GM18870 (cell line): Measurements from ENCODE around the gene FBXW7.

Experiments used
- ATAC-seq: cut with Tn5 transposase; IDR thresholded peaks from one replicate; pipeline ENCODE4 v1.9.1; 2021; ENCODE audit warnings: moderate library complexity; ENCODE audit not compliant: unreplicated experiment

The FBXW7 gene

DNA sequence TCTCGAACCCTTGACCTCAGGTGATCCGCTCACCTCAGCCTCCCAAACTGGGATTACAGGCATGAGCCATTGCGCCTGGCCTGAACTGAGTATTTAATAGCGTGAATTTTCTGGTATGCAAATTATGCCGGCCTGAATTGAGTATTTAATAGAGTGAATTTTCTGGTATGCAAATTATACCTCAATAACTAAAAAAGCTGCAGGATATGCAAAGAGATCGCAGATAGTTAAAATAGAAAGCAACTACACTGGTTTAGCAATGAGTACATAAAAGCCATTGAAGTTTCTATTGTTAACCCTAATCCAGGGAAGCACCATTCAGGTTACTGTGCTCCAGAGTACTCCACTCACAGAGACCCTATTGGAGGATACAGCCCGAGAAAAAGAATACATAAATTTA lies 22.8 kb downstream of the FBXW7 start:
- ATAC-seq, result no peak

DNA sequence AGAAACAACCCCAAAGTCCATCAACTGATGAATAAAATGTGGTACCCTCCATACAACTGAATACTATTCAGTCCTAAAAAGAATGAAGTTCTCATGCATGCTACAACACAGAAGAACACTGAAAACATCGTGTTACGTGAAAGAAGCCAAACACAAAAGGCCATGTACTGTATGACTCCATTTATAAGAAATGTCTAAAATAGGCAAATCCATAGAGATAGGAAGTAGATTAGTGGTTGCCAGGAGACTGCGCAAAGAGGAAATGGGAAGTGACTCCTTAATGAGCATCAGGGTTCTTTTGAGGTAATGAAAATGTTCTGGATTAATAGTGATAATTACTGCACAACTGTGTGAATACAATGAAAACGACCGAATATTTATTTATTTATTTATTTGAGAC lies 23.4 kb downstream of the FBXW7 start:
- ATAC-seq, result no peak

DNA sequence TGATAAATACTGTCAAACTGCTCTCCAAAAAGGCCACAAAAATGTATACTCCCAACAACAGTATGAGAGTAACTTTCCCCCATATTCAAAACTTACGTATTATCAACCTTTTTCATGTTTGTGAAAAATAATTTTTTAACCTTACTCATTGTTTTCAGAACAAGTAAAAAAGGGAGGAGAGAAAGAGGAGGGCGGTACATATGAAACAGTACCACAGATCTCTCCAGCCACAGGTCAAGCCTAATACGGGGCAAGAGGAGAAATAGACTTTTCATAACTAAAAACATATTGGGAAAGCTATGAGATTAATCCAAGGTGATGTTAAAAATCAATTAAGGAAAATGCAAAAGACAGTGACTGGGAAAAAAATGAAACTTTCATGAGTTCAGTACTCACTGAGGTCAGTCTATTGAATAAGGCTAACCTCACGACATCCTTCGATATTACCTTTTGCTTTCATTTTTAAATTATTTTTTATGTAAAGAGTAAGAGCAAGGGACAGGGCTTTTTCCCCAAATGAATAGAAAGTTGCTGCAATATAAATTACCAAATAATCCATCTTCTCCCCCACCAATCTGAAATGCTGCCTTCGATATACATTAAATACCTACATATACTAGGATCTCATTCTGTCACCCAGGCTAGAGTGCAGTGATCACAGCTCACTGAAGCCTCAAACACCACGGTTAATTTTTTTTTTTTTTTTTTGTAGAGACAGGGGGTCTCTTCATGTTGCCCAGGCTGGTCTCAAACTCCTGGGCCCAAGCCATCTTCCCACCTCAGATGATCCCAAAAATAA lies 25.3 kb downstream of the FBXW7 start:
- no peak for ATAC-seq

DNA sequence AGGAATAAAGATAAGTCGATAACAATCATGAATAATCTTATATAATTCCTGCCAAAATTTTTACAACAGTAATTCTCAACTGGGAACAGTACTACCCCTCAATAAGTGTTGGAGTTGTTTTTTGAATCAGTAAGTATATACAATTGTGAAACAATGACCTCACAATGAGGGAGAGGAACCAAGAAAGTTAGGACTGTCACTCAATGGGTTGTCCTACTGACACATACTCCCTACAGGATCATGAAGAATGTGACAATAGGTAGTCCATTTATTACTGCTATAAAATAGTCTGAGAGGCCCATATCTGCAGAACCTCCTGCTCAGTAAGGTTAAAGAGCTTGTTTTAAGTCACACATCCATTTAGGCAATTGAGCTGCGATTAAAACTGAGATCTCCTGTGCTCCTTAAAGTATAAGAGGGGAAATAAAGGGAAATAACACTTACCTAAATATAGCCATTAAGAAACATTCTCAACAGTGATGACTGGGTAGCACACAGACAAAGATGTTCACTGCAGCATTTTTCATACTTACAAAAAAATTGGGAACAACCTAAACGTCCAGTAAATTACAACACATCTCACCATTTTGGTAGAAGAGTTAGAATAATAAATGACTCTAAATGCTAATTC lies 26.2 kb downstream of the FBXW7 start:
- no peak for ATAC-seq

DNA sequence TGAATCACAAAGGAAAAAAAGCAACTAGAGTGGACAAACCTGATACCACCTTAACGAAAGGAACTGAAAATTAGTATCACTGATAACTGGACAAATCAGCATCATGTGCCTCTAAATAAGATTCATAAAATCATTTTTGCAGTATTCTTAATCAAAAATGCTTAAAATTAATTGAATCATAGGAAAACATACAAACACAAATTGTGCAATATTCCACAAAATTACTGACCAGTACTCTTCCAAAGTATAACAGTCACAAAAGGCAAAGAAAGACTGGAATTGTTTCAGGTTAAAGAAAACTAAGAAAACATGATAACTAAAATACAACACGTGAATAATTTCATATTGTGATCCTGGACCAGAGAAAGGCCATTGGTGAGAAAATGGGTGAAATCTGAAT lies 27.1 kb downstream of the FBXW7 start:
- ATAC-seq, result no peak

DNA sequence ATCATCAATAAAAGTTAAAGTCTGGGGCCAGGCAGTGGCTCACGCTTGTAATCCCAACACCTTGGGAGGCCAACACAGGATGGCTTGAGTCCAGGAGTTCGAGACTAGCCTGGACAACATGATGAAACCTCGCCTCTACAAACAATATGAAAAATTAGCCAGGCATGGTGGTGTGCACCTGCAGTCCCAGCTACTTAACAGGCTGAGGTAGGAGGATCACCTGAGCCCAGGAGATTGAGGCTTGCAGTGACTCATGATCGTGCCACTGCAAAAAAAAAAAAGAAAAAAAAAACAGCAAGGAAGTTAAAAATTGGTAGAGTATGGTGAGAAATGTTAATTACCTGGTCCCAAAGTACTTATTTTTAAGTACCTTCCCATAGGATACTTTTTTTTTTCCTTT lies 27.5 kb downstream of the FBXW7 start:
- no peak for ATAC-seq

DNA sequence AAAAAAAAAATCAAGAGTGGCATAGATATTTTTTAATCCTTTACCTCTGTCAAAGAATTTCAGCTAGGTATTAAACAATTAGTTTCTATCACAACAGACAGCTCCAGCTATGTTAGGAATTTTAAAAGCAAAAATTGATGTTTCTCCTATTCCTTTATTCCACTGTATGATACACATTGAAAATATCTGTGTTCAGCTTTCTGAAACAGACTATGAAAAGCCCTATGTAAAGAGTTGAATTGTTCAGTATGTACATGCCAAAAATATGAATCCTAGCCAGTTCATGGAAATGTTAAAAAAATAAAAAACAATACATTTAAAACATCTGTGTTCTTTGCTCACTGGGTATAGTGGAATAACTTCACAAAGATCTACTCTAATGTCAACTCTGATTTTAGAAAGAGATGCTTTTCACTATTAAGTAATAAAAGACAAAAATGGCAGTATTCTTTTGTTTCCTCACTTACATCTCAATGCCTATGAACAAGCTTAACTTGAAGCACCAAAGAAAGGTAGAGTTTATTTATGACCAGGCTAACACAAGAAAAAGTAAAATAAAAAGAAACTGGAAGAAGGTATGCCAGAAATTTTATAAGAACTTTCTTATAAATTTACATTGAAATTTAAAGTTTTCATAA lies 32.1 kb downstream of the FBXW7 start:
- ATAC-seq, result no peak

DNA sequence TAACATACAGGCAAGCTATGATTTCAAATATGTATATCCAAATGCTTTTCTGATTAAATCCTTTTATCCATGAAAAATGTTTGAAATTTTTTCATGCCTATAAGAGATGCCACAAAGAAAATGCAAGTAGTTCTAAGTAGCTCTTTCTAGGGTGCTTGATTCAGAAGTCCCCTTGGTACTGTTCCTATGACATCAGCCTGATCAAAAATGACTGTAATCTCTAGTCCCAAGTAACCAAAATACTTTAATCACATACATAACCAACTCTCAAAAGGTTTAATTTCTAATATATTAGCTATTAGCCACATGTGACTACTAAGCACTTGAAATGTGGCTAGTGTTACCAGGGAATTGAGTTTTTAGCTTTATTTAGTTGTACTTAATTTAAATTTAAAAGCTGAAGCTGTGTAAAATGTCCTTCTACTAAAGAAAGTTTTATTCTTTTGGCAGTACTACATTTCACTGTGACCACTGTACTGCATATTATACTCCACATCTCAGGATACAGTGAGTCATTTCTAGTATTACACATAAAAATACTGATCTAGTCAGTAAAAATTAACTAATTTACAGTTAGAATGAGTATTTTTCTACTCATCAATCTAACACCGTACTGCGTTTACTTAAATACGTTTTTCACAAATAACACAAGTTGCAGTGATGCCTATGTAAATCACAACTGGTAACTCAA lies 33.9 kb downstream of the FBXW7 start:
- ATAC-seq, result no peak

DNA sequence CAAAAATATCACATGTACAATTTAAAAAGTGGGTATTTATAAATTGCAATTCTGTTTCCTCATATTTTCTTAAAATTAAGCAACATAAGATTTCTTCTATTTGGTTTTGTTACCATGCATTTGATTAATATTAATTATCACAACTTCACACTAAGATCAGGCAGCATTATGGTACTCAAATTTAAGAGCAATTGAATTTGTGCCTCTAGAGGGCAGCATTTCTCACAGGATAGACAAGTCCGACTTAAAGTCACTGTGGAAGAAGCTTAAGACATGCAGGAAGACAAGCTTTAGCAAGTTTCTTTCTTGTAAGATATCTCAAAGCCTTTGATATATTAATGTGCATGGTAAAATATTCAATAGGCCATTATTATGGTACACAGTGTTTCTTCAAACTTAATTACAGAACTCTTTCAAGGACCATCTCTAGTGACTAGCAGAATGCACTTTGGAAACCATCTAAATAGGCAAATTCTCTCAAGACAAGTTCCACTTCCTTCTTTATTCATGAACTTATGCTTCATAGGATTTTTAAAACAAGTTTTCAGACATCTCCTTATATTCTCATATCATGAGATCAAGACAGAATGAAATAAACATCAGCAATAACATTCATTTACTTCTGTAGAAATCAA lies 35.0 kb downstream of the FBXW7 start:
- ATAC-seq, result peak; percentile 45

DNA sequence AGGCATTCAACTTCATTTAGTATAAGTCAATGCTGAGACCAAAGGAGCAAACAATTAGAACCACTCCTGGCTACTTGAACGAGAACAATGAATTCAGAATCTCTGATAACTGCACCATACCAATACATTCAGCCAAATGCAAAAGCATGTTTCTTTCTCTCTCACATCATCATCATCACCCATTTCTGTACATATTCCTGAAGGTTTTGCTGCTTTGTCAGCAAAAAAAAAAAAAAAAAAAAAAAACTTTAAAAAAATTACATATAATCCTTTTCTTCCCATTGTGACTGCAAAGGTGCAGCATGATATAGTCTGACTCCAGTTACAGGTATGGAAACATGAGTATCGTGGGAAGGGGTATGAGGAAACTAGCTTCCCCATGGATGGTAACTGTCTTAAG lies 35.6 kb downstream of the FBXW7 start:
- ATAC-seq, result no peak

DNA sequence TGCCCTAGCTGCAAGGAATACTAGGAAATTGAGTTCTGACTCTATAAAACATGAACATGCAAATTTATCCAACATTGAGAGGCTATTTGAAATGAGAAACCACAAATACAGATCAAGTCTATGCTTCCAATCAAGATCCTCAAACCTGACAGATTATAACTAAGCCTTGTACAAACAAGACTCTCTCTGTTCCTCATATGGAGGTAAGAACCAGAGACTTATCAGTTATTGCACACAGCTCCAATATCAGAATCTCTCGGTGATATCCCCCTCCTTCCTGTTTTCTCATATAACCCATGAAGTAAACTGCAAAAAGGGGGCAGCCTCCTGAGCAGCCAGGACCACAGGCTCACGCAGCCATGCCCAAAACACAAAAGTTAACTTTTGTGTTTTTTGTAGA lies 36.5 kb downstream of the FBXW7 start:
- ATAC-seq, result no peak

DNA sequence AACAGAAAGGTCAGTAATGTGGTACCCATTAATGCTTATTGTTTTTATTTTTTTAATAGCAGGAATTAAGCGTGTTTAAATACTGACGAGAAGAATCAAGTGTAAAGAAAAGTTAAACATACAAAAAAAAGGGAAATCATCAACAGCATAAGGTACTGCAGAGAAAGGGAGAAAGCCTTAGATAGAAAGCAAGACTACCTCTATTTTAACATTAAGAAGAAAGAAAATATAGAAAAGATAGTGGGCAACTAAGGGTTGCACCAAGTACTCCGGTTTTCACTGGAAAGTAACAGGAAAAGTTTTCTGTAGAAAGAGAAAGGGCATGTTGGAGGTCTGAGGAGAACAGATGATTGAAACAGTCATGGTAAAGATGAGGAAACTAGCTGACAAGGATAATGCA lies 41.9 kb downstream of the FBXW7 start:
- ATAC-seq, result no peak

DNA sequence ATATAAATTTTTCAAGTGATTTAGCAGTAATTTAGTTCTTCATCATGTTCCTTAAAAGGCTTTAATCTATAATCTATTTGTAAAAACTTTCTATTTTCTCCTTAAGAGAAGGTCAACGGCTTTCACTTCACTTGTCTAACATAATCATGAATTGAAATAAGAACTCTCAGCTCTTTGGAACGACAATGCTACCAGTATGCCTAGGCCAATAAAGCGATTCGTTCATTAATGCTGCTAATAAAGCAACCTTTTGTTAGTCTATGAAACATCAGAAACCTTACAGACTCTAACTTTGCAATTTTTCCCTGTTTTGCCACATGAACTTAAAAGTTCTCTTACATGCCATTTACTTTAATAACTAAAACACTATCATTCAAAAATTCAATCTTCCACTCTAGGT lies 47.6 kb downstream of the FBXW7 start:
- ATAC-seq, result no peak

DNA sequence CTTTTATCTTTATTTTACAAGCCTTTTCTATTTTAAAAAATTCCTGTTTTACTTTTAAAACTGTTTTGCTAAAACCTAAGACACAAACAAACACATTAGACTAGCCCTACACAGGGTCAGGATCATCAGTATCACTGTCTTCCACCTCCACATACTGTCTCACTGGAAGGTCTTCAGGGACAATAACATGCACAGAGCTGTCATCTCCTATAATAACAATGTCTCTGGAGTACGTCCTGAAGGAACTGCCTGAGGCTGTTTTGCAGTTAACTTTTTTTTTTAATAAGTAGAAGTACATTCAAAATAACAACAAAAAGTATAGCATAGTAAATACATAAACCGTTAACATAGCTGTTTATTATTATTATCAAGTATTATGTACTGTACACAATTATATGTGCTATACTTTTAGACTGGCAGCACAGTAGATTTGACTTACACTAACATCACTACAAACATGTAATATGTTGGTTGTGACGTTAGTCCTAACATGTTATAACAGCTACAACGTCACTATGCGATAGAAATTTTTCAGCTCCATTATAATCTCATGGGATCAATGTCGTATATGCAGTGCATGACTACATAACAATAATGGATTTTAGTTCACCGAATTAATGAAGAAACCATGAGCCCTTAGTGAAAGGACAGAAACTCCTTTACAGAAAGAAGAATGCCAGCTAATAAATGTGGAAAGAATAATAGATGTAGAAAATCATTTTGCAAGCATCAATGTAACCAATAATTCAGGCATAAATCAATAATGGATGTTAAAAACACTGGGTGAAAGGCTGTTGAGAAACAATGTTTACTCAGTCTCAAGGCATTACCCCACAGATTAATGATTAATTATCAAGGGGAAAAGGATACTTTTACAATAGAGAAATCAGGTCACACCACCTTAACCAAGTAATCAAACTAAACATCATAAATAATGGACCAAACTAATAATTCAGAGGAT lies 49.2 kb downstream of the FBXW7 start:
- ATAC-seq, result no peak

DNA sequence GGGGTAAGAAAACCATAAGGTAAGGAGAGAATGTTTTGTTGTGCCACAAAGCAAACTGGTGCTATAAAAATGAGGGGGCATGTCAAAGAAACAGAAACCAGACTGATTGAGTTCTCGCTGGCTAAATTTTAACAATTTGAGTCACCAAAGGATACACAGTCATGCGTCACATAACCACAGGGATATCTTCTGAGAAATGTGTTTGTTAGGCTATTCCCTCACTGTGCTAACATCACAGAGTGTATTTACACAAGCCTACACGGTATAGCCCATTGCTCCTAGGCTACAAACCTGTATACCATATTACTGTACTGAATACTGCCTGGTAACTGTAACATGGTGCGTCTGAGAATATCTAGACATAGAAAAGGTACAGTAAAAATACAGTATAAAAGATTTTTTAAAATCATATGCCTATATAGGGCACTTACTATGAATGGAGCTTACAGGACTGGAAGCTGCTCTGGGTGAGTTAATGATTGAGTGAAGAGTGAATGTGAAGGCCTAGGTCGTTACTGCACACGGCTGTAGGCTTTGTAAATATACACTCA lies 50.1 kb downstream of the FBXW7 start:
- ATAC-seq, result peak; percentile 96

DNA sequence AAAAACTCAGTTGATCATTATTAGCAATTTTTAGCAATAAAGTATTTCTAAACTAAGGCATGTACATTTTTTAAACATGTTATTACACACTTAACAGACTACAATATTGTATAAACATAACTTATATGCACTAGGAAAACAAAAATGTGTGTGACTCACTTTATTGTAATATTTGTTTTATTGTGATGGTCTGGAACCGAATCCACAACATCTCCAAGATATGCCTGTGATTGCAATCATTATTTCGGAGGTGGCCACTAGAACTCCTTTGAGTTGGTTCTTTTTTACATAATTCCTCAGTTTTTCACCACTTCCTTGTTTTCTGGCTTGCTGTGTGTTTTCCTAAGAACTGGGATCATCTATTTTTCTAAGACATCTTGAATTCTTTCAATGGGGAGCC lies 53.7 kb downstream of the FBXW7 start:
- ATAC-seq, result no peak

DNA sequence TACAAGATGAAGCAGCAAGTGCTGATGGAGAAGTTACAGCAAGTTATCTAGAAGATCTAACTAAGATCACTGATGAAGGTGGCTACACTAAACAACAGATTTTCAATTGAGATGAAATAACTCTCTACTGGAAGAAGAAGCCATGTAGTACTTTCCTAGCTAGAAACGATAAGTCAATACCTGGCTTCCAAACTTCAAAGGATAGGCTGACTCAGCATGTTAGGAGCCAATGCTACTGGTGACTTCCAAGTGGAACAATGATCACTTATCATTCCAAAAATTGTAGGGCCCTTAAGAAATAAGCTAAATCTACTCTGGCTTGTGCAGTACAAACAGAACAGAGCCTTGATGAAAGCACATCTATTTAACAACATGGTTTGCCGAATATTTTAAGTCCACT lies 55.0 kb downstream of the FBXW7 start:
- no peak for ATAC-seq

DNA sequence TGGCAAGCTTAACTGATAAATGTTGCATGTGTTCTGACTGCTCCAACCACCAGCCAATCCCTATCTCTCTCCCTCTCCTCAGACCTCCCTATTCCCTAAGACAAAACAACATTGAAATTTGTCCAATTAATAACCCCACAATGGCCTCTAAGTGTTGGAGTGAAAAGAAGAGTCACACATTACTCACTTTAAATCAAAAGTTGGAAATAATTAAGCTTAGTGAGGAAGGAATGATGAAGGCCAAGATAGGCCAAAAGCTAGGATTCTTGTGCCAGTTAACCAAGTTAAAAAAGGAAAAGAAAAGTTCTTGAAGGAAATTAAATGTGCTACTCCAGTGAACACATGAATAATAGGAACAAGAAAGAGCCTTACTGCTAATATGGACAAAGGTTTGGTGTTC lies 55.6 kb downstream of the FBXW7 start:
- ATAC-seq, result no peak

DNA sequence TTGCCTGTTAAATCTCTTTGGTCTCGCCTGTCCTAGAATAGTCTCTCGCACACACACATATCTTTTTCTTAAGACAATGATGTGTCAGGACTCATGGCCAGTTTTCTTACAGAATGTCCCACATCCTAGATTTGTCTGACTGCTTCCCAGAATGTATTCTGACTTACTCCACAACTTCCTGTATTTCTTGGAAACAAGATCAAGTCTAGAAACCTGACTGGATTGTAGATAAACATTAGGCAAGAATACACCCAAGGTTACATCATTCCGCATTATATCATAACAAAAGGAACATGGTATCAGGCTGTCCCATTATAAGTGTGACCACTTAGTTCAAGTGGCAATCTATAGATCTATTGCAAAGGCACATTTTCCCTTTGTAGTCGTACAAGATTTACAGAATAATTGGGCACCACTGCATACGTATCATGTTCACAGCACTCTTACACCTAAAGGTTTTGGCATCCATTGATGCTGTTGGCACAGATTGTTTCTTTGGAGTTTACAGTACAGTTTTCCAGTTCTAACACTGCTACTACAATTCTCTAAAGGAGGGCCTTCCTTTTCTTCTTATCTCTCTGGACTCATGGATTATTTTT lies 56.4 kb downstream of the FBXW7 start:
- ATAC-seq, result no peak
